ENCODE results near the gene CLEC3A. TPM values are rescaled to one million over a fixed set of nuclear protein-coding genes. Genes with fewer than 3 reads are reported as not detected.

The CLEC3A gene, protein sequence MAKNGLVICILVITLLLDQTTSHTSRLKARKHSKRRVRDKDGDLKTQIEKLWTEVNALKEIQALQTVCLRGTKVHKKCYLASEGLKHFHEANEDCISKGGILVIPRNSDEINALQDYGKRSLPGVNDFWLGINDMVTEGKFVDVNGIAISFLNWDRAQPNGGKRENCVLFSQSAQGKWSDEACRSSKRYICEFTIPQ
- total RNA-seq (2014; rRNA removed) (not detected in 2 replicates), Bru-seq, nascent RNA (not detected), BruChase-seq, experiment 1, labeled RNA remaining after a 6-hour chase (not detected), BruChase-seq, experiment 2, labeled RNA remaining after a 2-hour chase (not detected)
- long read RNA-seq: 0 reads

DNA sequence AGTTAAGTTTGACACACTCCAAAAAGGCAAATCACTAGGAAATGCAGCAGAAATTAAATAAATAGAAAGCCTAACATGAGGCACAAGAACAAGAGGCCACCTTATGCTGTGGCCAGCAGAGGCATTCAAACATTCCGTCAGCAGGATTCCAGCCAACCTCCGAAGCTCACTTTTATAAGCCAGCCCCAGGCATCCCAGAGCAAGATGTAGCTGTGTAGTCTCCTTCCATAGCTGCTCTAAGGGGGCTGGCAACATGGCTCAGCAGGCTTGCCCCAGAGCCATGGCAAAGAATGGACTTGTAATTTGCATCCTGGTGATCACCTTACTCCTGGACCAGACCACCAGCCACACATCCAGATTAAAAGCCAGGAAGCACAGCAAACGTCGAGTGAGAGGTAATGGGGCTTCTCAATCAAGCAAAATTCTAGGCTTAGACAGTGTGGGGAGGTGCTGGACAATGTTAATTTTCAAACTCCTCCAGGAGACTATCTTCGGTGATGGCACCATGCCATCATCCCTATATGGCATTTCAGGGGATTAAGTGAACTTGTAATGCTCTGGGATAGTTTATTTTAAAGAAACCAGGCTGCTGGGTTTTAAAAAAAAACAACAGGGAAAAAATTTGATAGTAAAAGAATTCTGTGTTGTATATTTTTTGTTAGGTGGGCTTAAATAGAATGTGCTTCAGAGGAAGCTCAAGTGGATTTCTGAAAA lies at the start of gene CLEC3A:
Gene CLEC3A, plus strand, starts transcription at position 202 of the 714 bp plus-strand sequence. Its CDS starts 79 bp downstream, at position 281.
- no TSS peak for BruUV-seq (replicated peaks)

DNA sequence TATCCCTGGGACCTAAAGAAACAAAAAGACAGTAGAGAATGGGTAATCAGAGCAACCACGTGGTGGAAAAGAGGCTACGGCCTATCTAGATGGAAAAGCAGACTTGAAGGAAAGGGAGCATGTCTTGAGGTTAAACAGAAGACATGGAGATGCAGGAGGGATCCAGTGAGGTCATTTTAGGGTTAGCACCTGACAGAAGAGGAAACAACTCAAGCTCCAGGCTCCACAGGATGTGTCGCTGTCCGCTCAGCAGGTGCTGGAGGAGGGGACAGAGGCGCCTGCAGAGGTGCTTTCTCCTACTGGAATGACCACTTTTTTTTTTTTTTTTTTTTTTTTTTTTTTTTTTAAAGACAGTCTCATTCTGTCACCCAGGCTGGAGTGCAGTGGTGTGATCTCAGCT lies 47.5 kb upstream of the CLEC3A start:
- no peak for DNase-seq
- H3K4me1 ChIP-seq (ENCODE audit: insufficient read depth, low read length): no peaks in the 10 kb centered on the region
- intact Hi-C loops (cut with micrococcal nuclease): no loop called here
- ATAC-seq: no peak
- H3K9me3 ChIP-seq (ENCODE audit: low read length): no peaks in the 10 kb centered on the region
- no peaks in the 10 kb centered on the region for H3F3A ChIP-seq (ENCODE audit: low read length, unreplicated experiment)
- H3K9ac ChIP-seq (ENCODE audit: low read length): no peak overlapping the region
- no peak overlapping the region for H3K4me2 ChIP-seq (ENCODE audit: low read length)
- no peak overlapping the region for H2AFZ ChIP-seq (ENCODE audit: low read length)
- BruUV-seq (replicated peaks): no TSS peak
- no peaks in the 10 kb centered on the region for H3K9me2 ChIP-seq (replicated peaks; ENCODE audit: low read length)
- POLR2A ChIA-PET (ENCODE audit: unreplicated experiment): no interaction called here
- TF ChIP-seq EZH2 (IDR thresholded peaks at IDR 0.05; ENCODE audit: low read length, unreplicated experiment) (no peak), EZH2phosphoT487 (IDR thresholded peaks at IDR 0.05; ENCODE audit: borderline replicate concordance, low read length) (no peak)
- TF ChIP-seq, protein P1, sequence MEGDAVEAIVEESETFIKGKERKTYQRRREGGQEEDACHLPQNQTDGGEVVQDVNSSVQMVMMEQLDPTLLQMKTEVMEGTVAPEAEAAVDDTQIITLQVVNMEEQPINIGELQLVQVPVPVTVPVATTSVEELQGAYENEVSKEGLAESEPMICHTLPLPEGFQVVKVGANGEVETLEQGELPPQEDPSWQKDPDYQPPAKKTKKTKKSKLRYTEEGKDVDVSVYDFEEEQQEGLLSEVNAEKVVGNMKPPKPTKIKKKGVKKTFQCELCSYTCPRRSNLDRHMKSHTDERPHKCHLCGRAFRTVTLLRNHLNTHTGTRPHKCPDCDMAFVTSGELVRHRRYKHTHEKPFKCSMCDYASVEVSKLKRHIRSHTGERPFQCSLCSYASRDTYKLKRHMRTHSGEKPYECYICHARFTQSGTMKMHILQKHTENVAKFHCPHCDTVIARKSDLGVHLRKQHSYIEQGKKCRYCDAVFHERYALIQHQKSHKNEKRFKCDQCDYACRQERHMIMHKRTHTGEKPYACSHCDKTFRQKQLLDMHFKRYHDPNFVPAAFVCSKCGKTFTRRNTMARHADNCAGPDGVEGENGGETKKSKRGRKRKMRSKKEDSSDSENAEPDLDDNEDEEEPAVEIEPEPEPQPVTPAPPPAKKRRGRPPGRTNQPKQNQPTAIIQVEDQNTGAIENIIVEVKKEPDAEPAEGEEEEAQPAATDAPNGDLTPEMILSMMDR (conservative IDR thresholded peaks at IDR 0.05; ENCODE audit: low read depth, low read length): no peak
- H3K36me3 ChIP-seq (ENCODE audit: low read depth, low read length): no peaks in the 10 kb centered on the region
- peaks cover 10% of the 10 kb centered on the region; the same call in 1 of the 2 replicates for H3K27me3 ChIP-seq (ENCODE audit: low read length)
- CTCF ChIA-PET: no interaction called here
- H3K27ac ChIP-seq (ENCODE audit: low read length): no peak overlapping the region
- no peaks in the 10 kb centered on the region for H4K20me1 ChIP-seq (ENCODE audit: low read length)
- no peak overlapping the region for H3K4me3 ChIP-seq (ENCODE audit: low read length)
- H3K79me2 ChIP-seq (ENCODE audit: low read length): no peaks in the 10 kb centered on the region

More for the DNA sequence above, at the start of gene CLEC3A:
- CTCF ChIA-PET: no interaction called here
- no peak for DNase-seq
- Histone ChIP-seq H3K9me2 (replicated peaks; ENCODE audit: low read length) (no peaks in the 10 kb centered on the region), H3K4me3 (ENCODE audit: low read length) (no peak within 1 kb of the TSS), H3K79me2 (ENCODE audit: low read length) (no peaks in the 10 kb centered on the region), H3K36me3 (ENCODE audit: low read depth, low read length) (no peaks in the 10 kb centered on the region), H3K9me3 (ENCODE audit: low read length) (no peaks in the 10 kb centered on the region), H4K20me1 (ENCODE audit: low read length) (no peaks in the 10 kb centered on the region), H3K4me1 (ENCODE audit: insufficient read depth, low read length) (no peaks in the 10 kb centered on the region), H3K27ac (ENCODE audit: low read length) (no peak within 1 kb of the TSS), H3K27me3 (ENCODE audit: low read length) (0 out of 2 replicates have a peak, but pooled peaks cover 3% of the 10 kb centered on the region), H3K9ac (ENCODE audit: low read length) (no peak within 1 kb of the TSS), H2AFZ (ENCODE audit: low read length) (no peak within 1 kb of the TSS), H3F3A (ENCODE audit: low read length, unreplicated experiment) (no peaks in the 10 kb centered on the region), H3K4me2 (ENCODE audit: low read length) (no peak within 1 kb of the TSS)
- POLR2A ChIA-PET (ENCODE audit: unreplicated experiment): no interaction called here
- TF ChIP-seq EZH2 (IDR thresholded peaks at IDR 0.05; ENCODE audit: low read length, unreplicated experiment) (no peak), EZH2phosphoT487 (IDR thresholded peaks at IDR 0.05; ENCODE audit: borderline replicate concordance, low read length) (no peak)
- TF ChIP-seq, protein P1 (conservative IDR thresholded peaks at IDR 0.05; ENCODE audit: low read depth, low read length): no peak
- intact Hi-C loops (cut with micrococcal nuclease): no loop called here
- ATAC-seq: no peak

DNA sequence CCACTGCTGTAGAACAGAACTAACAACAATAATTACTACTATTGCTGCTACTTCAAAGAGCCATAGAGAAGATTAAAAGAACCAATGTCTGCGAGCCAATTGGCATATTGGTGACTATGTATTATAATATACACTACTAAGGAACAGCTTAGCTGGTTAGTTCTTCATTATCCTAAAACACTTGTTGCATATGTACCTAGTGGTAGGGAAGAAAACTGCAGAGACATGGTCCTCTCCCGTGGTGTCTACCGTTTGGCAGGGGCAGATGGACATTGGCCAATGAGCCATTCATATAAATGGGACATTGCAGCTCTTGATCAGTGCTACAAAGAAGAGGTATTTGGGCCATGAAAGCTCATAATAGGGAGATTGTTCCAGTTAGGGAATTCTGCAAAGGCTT lies 46.4 kb upstream of the CLEC3A start:
- Histone ChIP-seq H3K36me3 (ENCODE audit: low read depth, low read length) (no peaks in the 10 kb centered on the region), H3K27ac (ENCODE audit: low read length) (no peak overlapping the region), H3K79me2 (ENCODE audit: low read length) (no peaks in the 10 kb centered on the region), H3K9me2 (replicated peaks; ENCODE audit: low read length) (no peaks in the 10 kb centered on the region), H3K9me3 (ENCODE audit: low read length) (no peaks in the 10 kb centered on the region), H2AFZ (ENCODE audit: low read length) (no peak overlapping the region), H3K4me2 (ENCODE audit: low read length) (no peak overlapping the region), H3K4me1 (ENCODE audit: insufficient read depth, low read length) (no peaks in the 10 kb centered on the region), H4K20me1 (ENCODE audit: low read length) (no peaks in the 10 kb centered on the region), H3K27me3 (ENCODE audit: low read length) (peaks cover 11% of the 10 kb centered on the region; the same call in 1 of the 2 replicates), H3K4me3 (ENCODE audit: low read length) (no peak overlapping the region), H3F3A (ENCODE audit: low read length, unreplicated experiment) (no peaks in the 10 kb centered on the region), H3K9ac (ENCODE audit: low read length) (no peak overlapping the region)
- ATAC-seq (no peak), DNase-seq (no peak)
- intact Hi-C loops (cut with micrococcal nuclease): no loop called here
- BruUV-seq (replicated peaks): no TSS peak
- CTCF ChIA-PET: no interaction called here
- POLR2A ChIA-PET (ENCODE audit: unreplicated experiment): no interaction called here
- TF ChIP-seq EZH2 (IDR thresholded peaks at IDR 0.05; ENCODE audit: low read length, unreplicated experiment) (no peak), EZH2phosphoT487 (IDR thresholded peaks at IDR 0.05; ENCODE audit: borderline replicate concordance, low read length) (no peak)
- TF ChIP-seq, protein P1 (conservative IDR thresholded peaks at IDR 0.05; ENCODE audit: low read depth, low read length): no peak

All from PC-3 (cell line).